ENCODE measurements around the gene PPARA. TPM values are rescaled to one million over a fixed set of nuclear protein-coding genes. Genes with fewer than 3 reads are reported as not detected.
A peak's percentile ranks its signal among the peaks of the same experiment; 100 is the strongest.

PPARA gene
- total RNA-seq, 2 experiments from 2014 or later = 11.1 to 13.3 TPM

DNA sequence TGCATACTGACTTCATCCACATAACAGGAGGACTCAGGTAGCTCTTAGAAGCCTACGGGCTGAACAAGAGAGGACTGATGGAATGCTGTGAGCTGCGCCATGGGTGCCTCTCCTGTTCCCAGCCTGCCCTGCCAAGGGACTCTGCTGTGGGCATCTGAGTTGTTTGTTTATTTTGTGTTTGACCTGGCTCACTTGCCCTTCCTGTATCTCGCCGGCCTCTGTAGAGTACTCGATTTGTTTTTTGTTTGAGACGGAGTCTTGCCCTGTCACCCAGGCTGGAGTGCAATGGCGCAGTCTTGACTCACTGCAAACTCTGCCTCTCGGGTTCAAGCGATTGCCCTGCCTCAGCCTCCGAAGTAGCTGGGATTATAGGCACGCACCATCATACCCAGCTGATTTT, 119.2 kb downstream of the PPARA start:
- H3K27ac Mint-ChIP-seq = no peak overlapping the region
- peaks cover 3% of the 10 kb centered on the region for H3K36me3 Mint-ChIP-seq
- H3K4me3 Mint-ChIP-seq = peak overlapping the region; percentile 41
- ChIA-PET CTCF (interaction anchor here (0.6 to 0.7 kb wide), 2 partner anchors 44 to 153 kb away, joined by 3 read pairs; no protein-coding TSS in a partner anchor), POLR2A (no interaction called here)
- intact Hi-C loops (cut with micrococcal nuclease) = no loop called here
- DNase-seq = no peak
- H3K27me3 Mint-ChIP-seq = peaks cover 15% of the 10 kb centered on the region
- H3K4me1 Mint-ChIP-seq (ENCODE audit: low read depth) = peaks cover 11% of the 10 kb centered on the region
- H3K9me3 Mint-ChIP-seq = peaks cover 10% of the 10 kb centered on the region

- CTCF ChIA-PET = no interaction called here
- Mint-ChIP-seq H3K4me1 (ENCODE audit: low read depth) (peaks cover 11% of the 10 kb centered on the region), H3K27ac (no peak overlapping the region)
These were observed 121.9 kb downstream of the PPARA start for GRCh38 chr22:46272196-46272595.

GRCh38 chr22:46272762-46273431, 122.6 kb downstream of the PPARA start:
- no peak for DNase-seq
- CTCF ChIA-PET = no interaction called here

More at GRCh38 chr22:46272196-46272595, 121.9 kb downstream of the PPARA start:
- Mint-ChIP-seq H3K27me3 (no peaks in the 10 kb centered on the region), H3K9me3 (peaks cover 5% of the 10 kb centered on the region), H3K36me3 (peaks cover 11% of the 10 kb centered on the region), H3K4me3 (no peak overlapping the region)
- intact Hi-C loops (cut with micrococcal nuclease) = no loop called here
- POLR2A ChIA-PET = no interaction called here
- DNase-seq = no peak

DNA sequence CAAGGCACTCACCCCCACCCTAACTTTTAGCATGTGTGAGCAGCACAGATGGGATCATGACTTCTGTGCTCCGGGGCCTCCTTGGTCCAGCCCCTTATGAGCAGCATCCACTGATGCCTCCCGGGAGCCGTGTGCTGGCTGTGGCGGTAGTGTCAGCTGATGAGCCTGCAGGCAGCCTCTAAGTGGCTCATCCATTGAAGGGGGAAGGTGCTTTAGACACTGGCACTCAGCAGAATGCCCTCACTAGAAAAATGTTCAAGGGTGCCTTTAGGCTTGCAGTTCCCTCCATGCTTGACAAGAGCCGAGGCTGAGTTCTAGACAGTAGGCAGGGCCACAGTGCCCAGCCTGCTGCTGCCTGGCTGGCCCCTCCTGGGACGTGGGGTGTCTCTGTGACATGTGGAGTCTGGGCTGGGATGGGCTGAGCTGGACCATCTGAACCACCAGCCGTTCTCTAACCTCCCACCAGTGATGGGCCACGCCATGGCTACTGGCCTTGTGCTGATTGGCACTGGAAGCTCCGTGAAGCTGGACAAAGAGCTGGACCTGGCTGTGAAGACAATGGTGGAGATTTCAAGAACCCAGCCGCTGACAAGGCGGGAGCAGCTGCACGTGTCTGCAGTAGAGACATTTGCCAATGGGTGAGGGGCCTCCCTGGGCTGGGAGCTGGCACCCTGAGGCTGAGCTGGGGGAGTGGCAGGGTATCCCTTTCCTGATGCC, 123.3 kb downstream of the PPARA start:
- ChIA-PET POLR2A (no interaction called here), CTCF (interaction anchor here (0.6 kb wide), 1 partner anchor 8 kb away, joined by 3 read pairs; no protein-coding TSS in a partner anchor)
- Mint-ChIP-seq H3K4me1 (ENCODE audit: low read depth) (peaks cover 4% of the 10 kb centered on the region), H3K9me3 (peaks cover 5% of the 10 kb centered on the region), H3K27me3 (no peaks in the 10 kb centered on the region), H3K4me3 (no peak overlapping the region), H3K27ac (no peak overlapping the region), H3K36me3 (peaks cover 15% of the 10 kb centered on the region)
- DNase-seq = no peak
- intact Hi-C loops (cut with micrococcal nuclease) = no loop called here

More at GRCh38 chr22:46272762-46273431, 122.6 kb downstream of the PPARA start:
- POLR2A ChIA-PET = no interaction called here
- Mint-ChIP-seq H3K36me3 (peaks cover 11% of the 10 kb centered on the region), H3K27ac (no peak overlapping the region), H3K9me3 (peaks cover 5% of the 10 kb centered on the region), H3K4me3 (no peak overlapping the region), H3K27me3 (no peaks in the 10 kb centered on the region), H3K4me1 (ENCODE audit: low read depth) (peaks cover 7% of the 10 kb centered on the region)
- intact Hi-C loops (cut with micrococcal nuclease) = no loop called here

DNA sequence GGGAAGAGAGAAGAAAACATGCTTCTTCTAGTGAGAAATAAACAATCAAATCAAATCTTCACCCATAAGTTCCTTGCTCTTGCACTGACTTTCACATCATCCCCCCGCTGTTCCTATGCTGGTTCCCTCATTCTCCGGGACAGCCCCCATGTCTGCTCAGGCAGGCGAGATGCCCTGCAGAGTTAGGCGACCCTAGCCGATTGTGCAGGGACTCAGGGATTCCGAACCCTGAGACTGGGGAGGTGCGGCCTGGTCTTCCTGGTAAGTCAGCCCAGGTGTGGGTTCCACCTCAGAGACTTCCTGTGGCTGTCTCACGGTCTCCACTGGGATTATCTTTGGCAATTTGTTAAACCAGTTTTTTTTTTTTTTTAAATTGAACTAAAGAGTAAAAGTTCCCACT, 124.1 kb downstream of the PPARA start:
- intact Hi-C loops (cut with micrococcal nuclease) = no loop called here
- ChIA-PET CTCF (no interaction called here), POLR2A (no interaction called here)
- Mint-ChIP-seq H3K36me3 (peaks cover 15% of the 10 kb centered on the region), H3K27ac (no peak overlapping the region), H3K9me3 (peaks cover 5% of the 10 kb centered on the region), H3K4me3 (no peak overlapping the region), H3K27me3 (no peaks in the 10 kb centered on the region), H3K4me1 (ENCODE audit: low read depth) (peaks cover 4% of the 10 kb centered on the region)
- no peak for DNase-seq

- H3K4me3 Mint-ChIP-seq = no peak overlapping the region
- intact Hi-C loops (cut with micrococcal nuclease) = no loop called here
- ChIA-PET CTCF (interaction anchor here (2.2 kb wide), 1 partner anchor 153 kb away, joined by 6 read pairs; no protein-coding TSS in a partner anchor), POLR2A (no interaction called here)
- peaks cover 15% of the 10 kb centered on the region for H3K36me3 Mint-ChIP-seq
- no peak overlapping the region for H3K27ac Mint-ChIP-seq
- peaks cover 5% of the 10 kb centered on the region for H3K9me3 Mint-ChIP-seq
- H3K4me1 Mint-ChIP-seq (ENCODE audit: low read depth) = no peaks in the 10 kb centered on the region
- no peak for DNase-seq
- H3K27me3 Mint-ChIP-seq = no peaks in the 10 kb centered on the region
These were observed 125.3 kb downstream of the PPARA start for GRCh38 chr22:46275455-46276122.

DNA sequence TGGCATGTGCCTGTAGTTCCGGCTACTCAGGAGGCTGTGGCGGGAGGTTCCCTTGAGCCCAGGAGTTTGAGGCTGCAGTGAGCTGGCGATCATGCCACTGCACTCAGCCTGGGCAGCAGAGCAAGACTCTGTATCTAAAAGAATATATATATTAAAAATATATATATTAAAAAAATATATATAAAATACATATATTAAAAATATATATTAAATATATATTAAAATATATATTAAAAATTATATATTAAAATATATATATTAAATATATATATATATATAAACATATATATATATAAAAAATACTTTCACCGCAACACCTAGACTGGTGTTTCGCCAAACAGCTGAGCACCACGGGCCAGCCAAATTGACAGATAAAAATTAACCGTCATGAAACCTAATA, 126.2 kb downstream of the PPARA start:
- ChIA-PET POLR2A (no interaction called here), CTCF (interaction anchor here (2.2 kb wide), 1 partner anchor 154 kb away, joined by 6 read pairs; no protein-coding TSS in a partner anchor)
- H3K27me3 Mint-ChIP-seq = no peaks in the 10 kb centered on the region

DNA sequence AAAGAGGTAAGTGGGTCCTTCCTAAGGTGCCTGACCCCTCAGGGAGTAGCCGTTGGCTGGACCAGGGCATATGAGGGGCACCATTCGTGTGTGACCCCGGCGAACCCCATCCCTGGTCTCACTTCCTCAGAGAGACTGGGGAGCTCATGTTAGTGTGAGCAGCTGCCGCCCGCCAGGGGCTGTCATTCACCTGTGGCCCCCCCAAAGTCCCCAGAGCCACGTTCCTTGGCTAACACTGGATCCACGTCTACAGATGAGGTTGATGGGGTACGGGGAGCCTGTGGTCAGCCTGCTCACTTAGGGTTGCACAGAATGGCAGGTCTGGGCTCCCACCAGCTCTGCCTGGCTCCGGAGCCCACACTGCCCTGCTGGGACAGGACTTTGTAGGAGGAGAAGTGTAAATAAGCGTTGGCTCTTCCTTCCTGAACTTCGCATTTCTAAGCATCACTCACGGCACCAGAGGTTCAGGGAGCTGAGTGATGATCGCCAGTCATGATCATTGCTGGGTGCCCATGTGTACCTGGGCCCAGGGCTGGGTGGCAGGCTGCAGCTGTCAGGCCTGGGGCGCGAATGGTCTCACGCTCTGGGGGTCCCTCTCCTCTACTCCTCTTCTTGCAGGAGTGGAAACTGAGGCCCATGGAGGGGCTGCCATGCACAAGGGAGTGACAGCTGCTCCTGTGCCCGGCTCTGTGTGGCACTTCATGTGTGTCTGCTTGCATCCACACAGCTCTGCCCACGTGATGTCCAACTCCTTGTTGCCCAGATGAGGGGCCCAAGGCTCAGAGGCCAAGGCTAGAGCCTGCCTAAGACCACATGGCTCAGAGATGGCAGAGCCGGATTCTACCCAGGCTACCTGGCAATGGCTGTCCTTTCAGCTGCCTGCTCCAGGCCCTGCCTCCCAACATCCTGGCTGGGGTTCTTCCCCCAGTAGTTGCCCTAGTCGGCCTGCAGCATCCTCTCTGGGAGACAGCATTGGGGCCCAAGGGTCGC, 128.6 kb downstream of the PPARA start:
- POLR2A ChIA-PET = interaction anchor here (1.2 kb wide), 1 partner anchor 11 kb away, joined by 3 read pairs; the partner anchor contains the start of gene TTC38
- Mint-ChIP-seq H3K4me1 (ENCODE audit: low read depth) (no peaks in the 10 kb centered on the region), H3K4me3 (no peak overlapping the region), H3K27me3 (no peaks in the 10 kb centered on the region), H3K27ac (no peak overlapping the region), H3K36me3 (peaks cover 15% of the 10 kb centered on the region), H3K9me3 (peaks cover 5% of the 10 kb centered on the region)
- DNase-seq = no peak
- CTCF ChIA-PET = no interaction called here
- intact Hi-C loops (cut with micrococcal nuclease) = no loop called here

More for the DNA sequence above, 126.2 kb downstream of the PPARA start:
- peaks cover 5% of the 10 kb centered on the region for H3K9me3 Mint-ChIP-seq
- no peak overlapping the region for H3K27ac Mint-ChIP-seq
- peaks cover 15% of the 10 kb centered on the region for H3K36me3 Mint-ChIP-seq
- no peak overlapping the region for H3K4me3 Mint-ChIP-seq
- no peak for DNase-seq
- H3K4me1 Mint-ChIP-seq (ENCODE audit: low read depth) = no peaks in the 10 kb centered on the region
- intact Hi-C loops (cut with micrococcal nuclease) = no loop called here

DNA sequence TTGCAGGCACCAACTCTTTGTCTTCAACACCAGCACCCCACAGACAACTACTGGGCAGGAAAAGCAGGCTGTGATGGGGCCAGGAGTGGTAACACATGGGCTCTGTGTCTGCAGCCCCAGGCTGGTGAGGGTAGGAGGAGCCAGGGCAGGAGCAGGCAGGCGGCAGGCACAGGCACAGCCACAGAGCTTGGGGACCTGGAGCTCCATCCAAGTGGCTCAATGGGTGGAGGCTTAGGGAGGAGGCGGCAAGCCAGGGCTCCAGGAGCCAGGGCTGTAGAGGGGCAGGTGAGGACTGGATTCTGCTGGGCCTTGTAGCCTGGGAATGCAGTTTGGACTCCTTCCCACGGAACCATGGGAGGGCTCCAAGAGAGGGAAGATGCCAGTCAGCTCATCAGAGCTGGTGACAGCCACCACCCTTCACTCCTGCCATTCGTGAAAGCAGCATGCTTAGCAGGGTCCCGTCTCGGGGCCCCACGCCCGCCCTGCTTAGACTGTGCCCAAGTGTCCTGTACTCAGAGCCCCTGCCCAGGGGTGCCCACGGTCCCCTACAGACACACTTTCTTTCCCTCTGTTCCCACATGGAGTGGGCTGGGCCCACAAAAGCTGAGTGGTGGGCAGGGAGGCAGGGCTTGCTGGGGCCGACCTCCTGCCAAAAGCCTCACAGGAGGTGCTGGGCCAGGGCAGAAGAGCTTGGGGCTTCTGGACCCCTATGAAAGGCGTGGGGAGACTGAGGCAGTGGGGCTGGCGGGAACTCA, 129.9 kb downstream of the PPARA start:
- H3K27ac Mint-ChIP-seq = no peak overlapping the region
- intact Hi-C loops (cut with micrococcal nuclease) = no loop called here
- CTCF ChIA-PET = interaction anchor here (1.1 to 1.9 kb wide), 2 partner anchors 158 to 289 kb away, joined by 3 to 4 read pairs; no protein-coding TSS in a partner anchor
- no peak for DNase-seq
- H3K4me1 Mint-ChIP-seq (ENCODE audit: low read depth) = no peaks in the 10 kb centered on the region
- peaks cover 12% of the 10 kb centered on the region for H3K36me3 Mint-ChIP-seq
- POLR2A ChIA-PET = interaction anchor here (0.6 to 1.0 kb wide), 2 partner anchors 10 to 51 kb away, joined by 3 read pairs; no protein-coding TSS in a partner anchor
- no peak overlapping the region for H3K4me3 Mint-ChIP-seq
- H3K27me3 Mint-ChIP-seq = no peaks in the 10 kb centered on the region
- peaks cover 5% of the 10 kb centered on the region for H3K9me3 Mint-ChIP-seq

DNA sequence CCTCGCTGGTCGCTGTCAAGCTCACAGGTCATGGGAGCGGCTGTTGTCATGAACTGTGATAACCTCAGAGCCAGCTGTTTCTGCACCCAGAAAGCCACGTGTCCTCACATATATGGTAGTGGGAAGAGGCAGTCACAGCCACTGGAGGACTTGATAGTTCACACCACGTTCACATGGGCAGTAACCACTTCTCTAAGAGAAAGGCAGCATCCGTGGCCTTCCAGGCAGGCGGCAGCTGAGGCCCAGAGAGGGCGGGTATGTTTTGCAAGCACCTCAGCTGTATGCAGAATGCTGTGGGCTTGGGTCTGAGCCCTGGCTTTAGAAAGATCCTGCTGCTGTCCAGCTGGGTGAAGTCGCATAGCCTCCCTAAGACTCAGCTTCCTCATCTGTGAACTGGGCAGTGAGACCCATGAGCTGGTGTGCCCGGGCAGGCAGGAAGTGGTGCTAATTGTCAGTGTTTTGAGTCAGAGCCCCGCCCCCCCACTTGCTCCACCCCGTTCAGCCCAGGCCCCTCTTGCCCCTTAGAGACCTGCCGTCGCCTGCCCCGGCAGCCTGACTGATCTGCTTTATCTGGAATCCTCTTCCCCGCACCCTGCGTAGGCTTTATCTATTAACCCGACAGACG, 130.8 kb downstream of the PPARA start:
- intact Hi-C loops (cut with micrococcal nuclease) = no loop called here
- H3K36me3 Mint-ChIP-seq = peaks cover 4% of the 10 kb centered on the region
- POLR2A ChIA-PET = interaction anchor here (1.0 kb wide), 1 partner anchor 11 kb away, joined by 3 read pairs; no protein-coding TSS in a partner anchor
- H3K9me3 Mint-ChIP-seq = no peaks in the 10 kb centered on the region
- DNase-seq = no peak
- H3K4me3 Mint-ChIP-seq = no peak overlapping the region
- no peaks in the 10 kb centered on the region for H3K4me1 Mint-ChIP-seq (ENCODE audit: low read depth)
- H3K27me3 Mint-ChIP-seq = no peaks in the 10 kb centered on the region
- H3K27ac Mint-ChIP-seq = no peak overlapping the region
- CTCF ChIA-PET = interaction anchor here (1.9 kb wide), 1 partner anchor 159 kb away, joined by 4 read pairs; no protein-coding TSS in a partner anchor
